Glutamatergic neuron (in vitro differentiated cells): ENCODE results near the gene RNGTT. TPM values are rescaled to one million over a fixed set of nuclear protein-coding genes. Genes with fewer than 3 reads are reported as not detected.

Experiments used
- DNase-seq: peaks from one replicate; pipeline ENCODE4 v3.0.0; 2022
- H3K27ac Mint-ChIP-seq: one replicate; pipeline ENCODE4 v1.8.0; 2020; ENCODE audit warnings: mild to moderate bottlenecking, mixed read lengths, inconsistent platforms; ENCODE audit not compliant: unreplicated experiment
- H3K27me3 Mint-ChIP-seq: one replicate; pipeline ENCODE4 v1.8.0; 2020; ENCODE audit warnings: mild to moderate bottlenecking, moderate library complexity, mixed read lengths, inconsistent platforms; ENCODE audit not compliant: unreplicated experiment
- H3K36me3 Mint-ChIP-seq: one replicate; pipeline ENCODE4 v1.8.0; 2020; ENCODE audit warnings: mild to moderate bottlenecking, mixed read lengths, inconsistent platforms; ENCODE audit not compliant: unreplicated experiment
- H3K4me1 Mint-ChIP-seq: one replicate; pipeline ENCODE4 v1.8.0; 2020; ENCODE audit warnings: mild to moderate bottlenecking, low read depth, mixed read lengths, inconsistent platforms; ENCODE audit not compliant: unreplicated experiment
- H3K4me3 Mint-ChIP-seq: one replicate; pipeline ENCODE4 v1.8.0; 2020; ENCODE audit warnings: mild to moderate bottlenecking, mixed read lengths, inconsistent platforms; ENCODE audit not compliant: unreplicated experiment
- H3K9me3 Mint-ChIP-seq: one replicate; pipeline ENCODE4 v1.8.0; 2020; ENCODE audit warnings: mild to moderate bottlenecking, moderate library complexity, mixed read lengths, inconsistent platforms; ENCODE audit not compliant: unreplicated experiment
- CTCF ChIP-seq: fragments of 200-600 bp; sonication (generic); IDR thresholded peaks from one replicate; pipeline ENCODE4 v1.5.0; 2021; ENCODE audit not compliant: partially characterized antibody, unreplicated experiment
- total RNA-seq: library from RNA; stranded (reverse); fragmentation: NEBNext Ultra II Directional; extraction: Animal tissue kit (Norgen Biotek cat#: 25700); gene quantifications from one replicate; pipeline ENCODE4 v1.2.1, GENCODE V29; 2021; ENCODE audit not compliant: unreplicated experiment

RNGTT gene
- total RNA-seq, 1 donor from 2014 or later: 23.9 TPM

GRCh38 chr6:88877893-88878292 is 85.5 kb downstream of the RNGTT start:
- H3K4me1 Mint-ChIP-seq: peaks cover 8% of the 10 kb centered on the region
- TF ChIP-seq CTCF: no peak
- H3K4me3 Mint-ChIP-seq: no peak overlapping the region
- H3K27ac Mint-ChIP-seq: no peak overlapping the region
- H3K9me3 Mint-ChIP-seq: no peaks in the 10 kb centered on the region
- no peaks in the 10 kb centered on the region for H3K36me3 Mint-ChIP-seq
- H3K27me3 Mint-ChIP-seq: no peaks in the 10 kb centered on the region
- DNase-seq: no peak

DNA sequence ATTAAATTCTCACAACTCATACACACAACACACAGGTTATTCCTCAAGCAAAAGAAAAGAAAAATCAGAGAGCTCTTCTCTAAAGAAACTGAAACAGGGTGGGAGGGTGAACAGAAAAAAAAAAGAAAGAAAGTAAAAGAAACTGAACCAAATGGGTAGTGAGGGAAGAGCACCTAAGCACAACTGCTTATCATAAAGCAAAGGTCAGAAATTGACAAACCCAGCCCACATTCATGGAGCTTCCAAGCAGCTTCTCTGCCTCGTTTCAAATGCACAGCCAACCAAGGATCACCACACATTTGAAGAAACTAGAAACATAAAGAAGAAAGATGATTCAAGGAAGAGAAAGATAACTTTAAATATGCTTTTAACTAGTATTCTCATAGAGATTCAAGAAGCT is 90.5 kb downstream of the RNGTT start:
- Mint-ChIP-seq H3K9me3 (no peaks in the 10 kb centered on the region), H3K27me3 (no peaks in the 10 kb centered on the region), H3K4me3 (peak overlapping the region; percentile 3), H3K36me3 (no peaks in the 10 kb centered on the region), H3K4me1 (peaks cover 27% of the 10 kb centered on the region), H3K27ac (peak overlapping the region; percentile 76)
- no peak for TF ChIP-seq CTCF
- DNase-seq: no peak

DNA sequence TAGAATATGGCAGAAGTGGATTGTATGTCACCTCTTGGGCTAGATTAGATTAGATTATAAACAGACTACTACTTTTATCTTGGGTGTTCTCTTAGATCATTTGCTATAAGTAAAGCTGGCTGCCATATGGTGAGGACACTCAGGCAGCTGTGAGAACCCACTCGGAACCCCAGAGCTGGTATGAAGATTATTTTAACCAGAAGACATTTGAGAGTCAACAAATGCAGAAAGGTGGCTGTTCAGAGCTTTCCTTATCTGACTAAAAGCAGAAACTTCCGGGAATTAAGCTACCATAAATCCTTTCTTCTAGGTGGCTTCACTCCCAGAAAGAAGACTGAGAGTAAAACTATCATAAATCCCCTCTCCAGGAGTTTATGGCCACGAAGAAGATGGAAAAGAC is 91.9 kb downstream of the RNGTT start:
- TF ChIP-seq CTCF: no peak
- Mint-ChIP-seq H3K9me3 (no peaks in the 10 kb centered on the region), H3K4me3 (no peak overlapping the region), H3K4me1 (peaks cover 28% of the 10 kb centered on the region), H3K36me3 (no peaks in the 10 kb centered on the region), H3K27ac (peak overlapping the region; percentile 49), H3K27me3 (no peaks in the 10 kb centered on the region)
- no peak for DNase-seq

DNA sequence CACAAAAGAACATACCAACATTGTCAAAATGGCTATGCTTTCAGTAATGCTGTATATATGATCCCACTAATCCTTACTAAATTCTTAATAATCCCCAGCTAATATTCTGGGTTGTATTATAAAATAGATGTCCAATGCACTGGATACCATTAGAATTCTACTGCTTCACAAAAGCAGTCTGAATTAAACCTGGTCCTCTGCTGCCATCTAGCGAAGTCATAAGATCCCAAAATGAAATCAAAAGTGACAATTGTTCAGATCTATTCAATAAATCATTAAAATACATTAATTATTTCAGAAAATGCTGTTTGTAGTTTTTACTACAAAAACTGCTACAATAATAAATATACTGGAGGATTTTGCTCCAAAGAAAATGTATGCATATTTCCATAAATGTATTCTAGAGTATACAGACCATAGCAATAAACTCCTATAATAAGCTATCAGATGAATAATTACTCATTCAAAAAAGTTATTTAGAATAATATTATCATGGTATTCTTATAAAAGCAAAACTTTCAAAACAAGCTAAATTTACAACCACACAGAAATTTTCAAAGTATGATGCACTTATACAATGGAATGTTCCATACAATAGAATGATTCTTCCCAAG is 92.6 kb downstream of the RNGTT start:
- Mint-ChIP-seq H3K9me3 (no peaks in the 10 kb centered on the region), H3K4me3 (no peak overlapping the region), H3K36me3 (no peaks in the 10 kb centered on the region), H3K27ac (no peak overlapping the region), H3K27me3 (no peaks in the 10 kb centered on the region), H3K4me1 (peaks cover 28% of the 10 kb centered on the region)
- peak; percentile 15 for DNase-seq
- peak; percentile 58 for TF ChIP-seq CTCF

- peaks cover 27% of the 10 kb centered on the region for H3K4me1 Mint-ChIP-seq
- no peaks in the 10 kb centered on the region for H3K9me3 Mint-ChIP-seq
- no peaks in the 10 kb centered on the region for H3K27me3 Mint-ChIP-seq
- no peak overlapping the region for H3K4me3 Mint-ChIP-seq
- no peak for TF ChIP-seq CTCF
- DNase-seq: no peak
- no peaks in the 10 kb centered on the region for H3K36me3 Mint-ChIP-seq
- H3K27ac Mint-ChIP-seq: no peak overlapping the region
Observed at GRCh38 chr6:88869263-88870020, 94.0 kb downstream of the RNGTT start.
